HCT116 (cell line): ENCODE data around the gene LAYN. TPM values are rescaled to one million over a fixed set of nuclear protein-coding genes. Genes with fewer than 3 reads are reported as not detected.

ENCODE experiments used
- ATAC-seq: fragments of 200-7000 bp; cut with Tn5 transposase; 2 replicates; pipeline ENCODE4 v1.9.1; 2020; ENCODE audit warnings: mild to moderate bottlenecking, moderate library complexity
- BruUV-seq: library from RNA; stranded (reverse); fragments of 400-500 nt; replicated peaks from 2 replicates; lab custom pipeline; 2021; lab: Mats Ljungman, UMichigan
- CTCF ChIA-PET: fragments of 300-600 bp; sonication (Branson Sonifier 250); formaldehyde crosslinking; loops from one replicate; lab custom pipeline; 2021; ENCODE audit warnings: antibody characterized with exemption; lab: Charles Lee
- POLR2A ChIA-PET: fragments of 300-600, 350-600 bp; sonication (Branson Sonifier 250); formaldehyde crosslinking; loops from one replicate; lab custom pipeline; 2021; ENCODE audit warnings: antibody characterized with exemption; lab: Charles Lee
- RAD21 ChIA-PET, 2 experiments: fragments of 300-600 bp; sonication (Branson Sonifier 250); formaldehyde crosslinking; loops; one replicate each; lab custom pipeline; 2023; ENCODE audit warnings: low total read pairs in 2 of 2; ENCODE audit not compliant: uncharacterized antibody in 2 of 2, unreplicated experiment in 2 of 2, low non-redundant PET in 1 of 2; lab: Charles Lee
- DNase-seq: peaks from one replicate; pipeline ENCODE4 v3.0.0-alpha.2; 2010; ENCODE audit warnings: low read depth, low spot score
- H2AFZ ChIP-seq: fragments of 200-600 bp; shearing (Covaris generic), sonication (generic); 2 replicates; pipeline ENCODE4 v1.6.1; 2017; ENCODE audit warnings: low read depth, mixed run types, mixed read lengths, antibody characterized with exemption, low read length; ENCODE audit not compliant: poor library complexity, severe bottlenecking
- H3K27ac ChIP-seq: 2 replicates; pipeline ENCODE4 v1.5.1; 2012; ENCODE audit warnings: low read depth, low read length
- H3K27me3 ChIP-seq: fragments of 200-600 bp; sonication (generic); 2 replicates; pipeline ENCODE4 v1.6.1; 2016; ENCODE audit warnings: mixed run types, low read length, mixed read lengths; ENCODE audit not compliant: insufficient read depth
- H3K36me3 ChIP-seq, 2 experiments: fragments of 200-500 bp in 1 of 2; fragments of 200-600 bp in 1 of 2; sonication (Bioruptor generic) in 1 of 2; sonication (generic) in 1 of 2; 2 replicates each; pipeline versions ENCODE4 v1.5.1 to v1.6.1; 2014 to 2016; ENCODE audit warnings: low read length in 2 of 2, inconsistent platforms in 1 of 2, mixed read lengths in 1 of 2, mixed run types in 1 of 2; ENCODE audit not compliant: insufficient read depth in 2 of 2, control insufficient read depth in 1 of 2
- H3K4me1 ChIP-seq, 2 experiments: fragments of 200-600 bp in 1 of 2; sonication (generic) in 1 of 2; 2 replicates each; pipeline versions ENCODE4 v1.5.1 to v1.6.1; 2012 to 2017; ENCODE audit warnings: low read length in 2 of 2, inconsistent platforms in 1 of 2, mild to moderate bottlenecking in 1 of 2, mixed read lengths in 1 of 2, mixed run types in 1 of 2, moderate library complexity in 1 of 2; ENCODE audit not compliant: insufficient read depth in 2 of 2, control insufficient read depth in 1 of 2
- H3K4me2 ChIP-seq: fragments of 200-600 bp; sonication (generic); 2 replicates; pipeline ENCODE4 v1.6.1; 2017; ENCODE audit warnings: mixed run types, low read length, mixed read lengths
- H3K4me3 ChIP-seq, 2 experiments: fragments of 200-600 bp in 1 of 2; sonication (generic) in 1 of 2; replicated peaks in 1 of 2; 2 replicates each; pipeline ENCODE4 v1.5.1; 2011 to 2016; ENCODE audit warnings: low read length in 2 of 2, control low read depth in 1 of 2, low read depth in 1 of 2, mild to moderate bottlenecking in 1 of 2, mixed read lengths in 1 of 2, mixed run types in 1 of 2
- H3K79me2 ChIP-seq: fragments of 200-600 bp; sonication (generic); 2 replicates; pipeline ENCODE4 v1.6.1; 2017; ENCODE audit warnings: mild to moderate bottlenecking, mixed run types, low read length, moderate library complexity, mixed read lengths; ENCODE audit not compliant: insufficient read depth
- H3K9ac ChIP-seq: fragments of 200-600 bp; sonication (generic); 2 replicates; pipeline ENCODE4 v1.6.1; 2016; ENCODE audit warnings: low read length, mixed read lengths
- H3K9me2 ChIP-seq: fragments of 200-600 bp; sonication (generic), shearing (Covaris generic); 2 replicates; pipeline ENCODE4 v1.6.1; 2017; ENCODE audit warnings: mixed run types, mild to moderate bottlenecking, moderate library complexity; ENCODE audit not compliant: insufficient read depth
- H3K9me3 ChIP-seq, 2 experiments: fragments of 200-500 bp in 1 of 2; fragments of 200-600 bp in 1 of 2; sonication (Bioruptor generic) in 1 of 2; sonication (generic) in 1 of 2; 2 replicates each; pipeline ENCODE4 v1.6.1; 2014 to 2017; ENCODE audit warnings: low read length in 2 of 2, mixed read lengths in 2 of 2, inconsistent platforms in 1 of 2, low read depth in 1 of 2, mild to moderate bottlenecking in 1 of 2, mixed run types in 1 of 2, moderate library complexity in 1 of 2; ENCODE audit not compliant: control insufficient read depth in 1 of 2, insufficient read depth in 1 of 2
- H4K20me1 ChIP-seq: fragments of 200-600 bp; sonication (generic), shearing (Covaris generic); 2 replicates; pipeline ENCODE4 v1.6.1; 2017; ENCODE audit warnings: mixed run types, mild to moderate bottlenecking, moderate library complexity; ENCODE audit not compliant: insufficient read depth
- CBX3 ChIP-seq: IDR thresholded peaks from 2 replicates; pipeline ENCODE4 v1.6.1; 2012; ENCODE audit warnings: low read depth
- CEBPB ChIP-seq: IDR thresholded peaks from 2 replicates; pipeline ENCODE4 v1.6.1; 2012; ENCODE audit warnings: low read depth
- EGR1 ChIP-seq: IDR thresholded peaks from 2 replicates; pipeline ENCODE4 v1.6.1; 2012; ENCODE audit warnings: low read depth
- ELF1 ChIP-seq: IDR thresholded peaks from 2 replicates; pipeline ENCODE4 v1.6.1; 2012; ENCODE audit warnings: low read depth, borderline replicate concordance
- EZH2 ChIP-seq: fragments of 200-600 bp; sonication (generic); IDR thresholded peaks from 2 replicates; pipeline ENCODE4 v1.6.1; 2017; ENCODE audit warnings: antibody characterized with exemption, mixed run types
- EZH2phosphoT487 ChIP-seq: fragments of 200-600 bp; IDR thresholded peaks from 2 replicates; pipeline ENCODE4 v1.6.1; 2018; ENCODE audit warnings: antibody characterized with exemption, borderline replicate concordance
- JUND ChIP-seq: IDR thresholded peaks from 2 replicates; pipeline ENCODE4 v1.6.1; 2012
- POLR2A ChIP-seq: IDR thresholded peaks from 2 replicates; pipeline ENCODE4 v1.7.0; 2011; ENCODE audit warnings: borderline replicate concordance; ENCODE audit not compliant: insufficient read depth, insufficient read length; ENCODE audit errors: extremely low read depth
- POLR2AphosphoS5 ChIP-seq: IDR thresholded peaks from 2 replicates; pipeline ENCODE4 v1.6.1; 2011; ENCODE audit warnings: mild to moderate bottlenecking, low read depth, low read length, moderate library complexity
- RAD21 ChIP-seq: IDR thresholded peaks from 2 replicates; pipeline ENCODE4 v1.6.1; 2012; ENCODE audit warnings: low read depth, mild to moderate bottlenecking
- SP1 ChIP-seq: IDR thresholded peaks from 2 replicates; pipeline ENCODE4 v1.6.1; 2012; ENCODE audit warnings: low read depth
- SRF ChIP-seq: IDR thresholded peaks from 2 replicates; pipeline ENCODE4 v1.6.1; 2012; ENCODE audit warnings: low read depth
- TCF7L2 ChIP-seq: IDR thresholded peaks from 2 replicates; pipeline ENCODE4 v1.7.0; 2011; ENCODE audit warnings: borderline replicate concordance, inconsistent platforms; ENCODE audit not compliant: insufficient read depth, insufficient read length; ENCODE audit errors: extremely low read depth
- YY1 ChIP-seq: IDR thresholded peaks from 2 replicates; pipeline ENCODE4 v1.6.1; 2011; ENCODE audit warnings: low read length, low read depth, moderate library complexity, mild to moderate bottlenecking; ENCODE audit not compliant: insufficient replicate concordance; ENCODE audit errors: extremely low read depth
- ZFX ChIP-seq: fragments of 450-650 bp; IDR thresholded peaks from 2 replicates; pipeline ENCODE4 v1.6.1; 2017
- ZNF274 ChIP-seq: fragments of 200-500 bp; sonication (Bioruptor generic); IDR thresholded peaks from 2 replicates; pipeline ENCODE4 v1.6.1; 2014; ENCODE audit warnings: mild to moderate bottlenecking, low read depth, low read length, inconsistent platforms
- intact Hi-C: fragments of 100-400 bp; cut with micrococcal nuclease; formaldehyde crosslinking; loops from 2 replicates; pipeline ENCODE4 v1.10.0; 2022
- total RNA-seq: library from RNA; stranded (reverse); gene quantifications from one replicate; pipeline ENCODE4 v1.2.1, GENCODE V29; 2021; ENCODE audit not compliant: unreplicated experiment
- TF ChIP-seq, protein P1 (sequence below): IDR thresholded peaks from 2 replicates; pipeline ENCODE4 v1.6.1; 2012
- TF ChIP-seq, protein P2 (sequence below): IDR thresholded peaks from 2 replicates; pipeline ENCODE4 v1.6.1; 2012
- TF ChIP-seq, protein P3 (sequence below): IDR thresholded peaks from 2 replicates; pipeline ENCODE4 v1.6.1; 2011; ENCODE audit warnings: mild to moderate bottlenecking, low read length, moderate library complexity; ENCODE audit not compliant: insufficient replicate concordance; ENCODE audit errors: extremely low read depth

LAYN gene
- total RNA-seq, 1 experiment from 2014 or later = not detected

DNA sequence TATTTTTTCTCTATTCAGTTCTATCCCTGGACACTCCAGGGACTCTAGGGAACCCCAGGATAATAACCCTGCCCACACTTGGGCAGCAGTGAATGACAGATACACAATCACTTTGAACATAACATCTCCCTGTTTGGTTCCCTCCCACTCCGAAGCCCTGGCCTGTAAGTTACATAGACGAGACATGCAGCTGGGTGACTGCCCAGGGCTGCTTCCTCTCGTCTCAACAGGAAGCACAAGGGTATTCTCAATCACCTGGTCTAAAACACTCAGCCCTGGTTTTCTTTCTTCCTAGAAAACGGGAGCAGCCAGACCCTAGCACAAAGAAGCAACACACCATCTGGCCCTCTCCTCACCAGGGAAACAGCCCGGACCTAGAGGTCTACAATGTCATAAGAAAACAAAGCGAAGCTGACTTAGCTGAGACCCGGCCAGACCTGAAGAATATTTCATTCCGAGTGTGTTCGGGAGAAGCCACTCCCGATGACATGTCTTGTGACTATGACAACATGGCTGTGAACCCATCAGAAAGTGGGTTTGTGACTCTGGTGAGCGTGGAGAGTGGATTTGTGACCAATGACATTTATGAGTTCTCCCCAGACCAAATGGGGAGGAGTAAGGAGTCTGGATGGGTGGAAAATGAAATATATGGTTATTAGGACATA lies 19.4 kb downstream of the LAYN start:
- Histone ChIP-seq H2AFZ (no peak overlapping the region), H3K4me3 (no peak overlapping the region), H3K27me3 (no peaks in the 10 kb centered on the region), H4K20me1 (no peaks in the 10 kb centered on the region), H3K79me2 (no peaks in the 10 kb centered on the region), H3K4me2 (no peak overlapping the region), H3K9me2 (no peaks in the 10 kb centered on the region; the same call in 1 of the 2 replicates), H3K4me1 (peaks cover 0 to 8% of the 10 kb centered on the region in 2 experiments; a peak in 2 of 4 replicates), H3K9ac (no peak overlapping the region), H3K9me3 (no peaks in the 10 kb centered on the region; a peak in 1 of 4 replicates), H3K27ac (no peak overlapping the region), H3K36me3 (no peaks in the 10 kb centered on the region)
- DNase-seq (no peak), ATAC-seq (no peak)
- ChIA-PET RAD21 (no interaction called here), CTCF (interaction anchor here (1.3 kb wide), 1 partner anchor 105 kb away, joined by 3 read pairs; no protein-coding TSS in a partner anchor), POLR2A (no interaction called here)
- no peak for TF ChIP-seq YY1
- TF ChIP-seq, protein P1, sequence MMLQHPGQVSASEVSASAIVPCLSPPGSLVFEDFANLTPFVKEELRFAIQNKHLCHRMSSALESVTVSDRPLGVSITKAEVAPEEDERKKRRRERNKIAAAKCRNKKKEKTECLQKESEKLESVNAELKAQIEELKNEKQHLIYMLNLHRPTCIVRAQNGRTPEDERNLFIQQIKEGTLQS = no peak
- intact Hi-C loops = loop anchor here (10.0 kb wide), 1 partner anchor 1725 kb away; no protein-coding TSS in a partner anchor
- BruUV-seq = no TSS peak

DNA sequence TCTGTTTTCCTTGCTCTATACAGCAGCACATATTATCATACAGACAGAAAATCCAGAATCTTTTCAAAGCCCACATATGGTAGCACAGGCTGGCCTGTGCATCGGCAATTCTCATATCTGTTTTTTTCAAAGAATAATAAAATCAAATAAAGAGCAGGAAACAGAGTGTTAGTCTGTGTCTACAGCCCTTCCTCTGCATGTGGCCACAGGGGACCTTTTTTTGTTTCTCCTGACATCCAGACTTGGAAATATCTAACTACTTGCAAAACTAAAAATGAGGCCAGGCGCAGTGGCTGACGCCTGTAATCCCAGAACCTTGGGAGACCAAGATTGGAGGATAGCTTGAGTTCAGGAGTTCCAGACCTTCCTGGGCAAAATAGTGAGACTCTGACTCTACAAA lies 20.3 kb downstream of the LAYN start:
- Histone ChIP-seq H3K9me2 (no peaks in the 10 kb centered on the region; the same call in 1 of the 2 replicates), H3K36me3 (no peaks in the 10 kb centered on the region), H3K9me3 (no peaks in the 10 kb centered on the region; a peak in 1 of 4 replicates), H3K9ac (no peak overlapping the region), H2AFZ (no peak overlapping the region), H3K4me3 (no peak overlapping the region), H3K4me1 (peaks cover 0 to 7% of the 10 kb centered on the region in 2 experiments; a peak in 1 of 4 replicates), H3K4me2 (no peak overlapping the region), H4K20me1 (no peaks in the 10 kb centered on the region), H3K27me3 (no peaks in the 10 kb centered on the region), H3K27ac (no peak overlapping the region), H3K79me2 (no peaks in the 10 kb centered on the region)
- BruUV-seq = no TSS peak
- ChIA-PET POLR2A (interaction anchor here (1.1 kb wide), 1 partner anchor 311 kb away, joined by 3 read pairs; no protein-coding TSS in a partner anchor), CTCF (interaction anchor here (1.3 kb wide), 1 partner anchor 106 kb away, joined by 3 read pairs; no protein-coding TSS in a partner anchor), RAD21 (no interaction called here)
- ATAC-seq (no peak), DNase-seq (no peak)
- intact Hi-C loops = loop anchor here (10.0 kb wide), 1 partner anchor 1724 kb away; no protein-coding TSS in a partner anchor
- TF ChIP-seq EZH2phosphoT487 = no peak
- no peak for TF ChIP-seq TCF7L2
- TF ChIP-seq, protein P1 = no peak
- no peak for TF ChIP-seq SP1
- no peak for TF ChIP-seq ELF1
- TF ChIP-seq, protein P2, sequence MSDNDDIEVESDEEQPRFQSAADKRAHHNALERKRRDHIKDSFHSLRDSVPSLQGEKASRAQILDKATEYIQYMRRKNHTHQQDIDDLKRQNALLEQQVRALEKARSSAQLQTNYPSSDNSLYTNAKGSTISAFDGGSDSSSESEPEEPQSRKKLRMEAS = no peak
- no peak for TF ChIP-seq ZNF274
- TF ChIP-seq JUND = no peak
- no peak for TF ChIP-seq EGR1
- TF ChIP-seq RAD21 = no peak
- no peak for TF ChIP-seq POLR2AphosphoS5
- TF ChIP-seq SRF = no peak
- TF ChIP-seq, protein P3, sequence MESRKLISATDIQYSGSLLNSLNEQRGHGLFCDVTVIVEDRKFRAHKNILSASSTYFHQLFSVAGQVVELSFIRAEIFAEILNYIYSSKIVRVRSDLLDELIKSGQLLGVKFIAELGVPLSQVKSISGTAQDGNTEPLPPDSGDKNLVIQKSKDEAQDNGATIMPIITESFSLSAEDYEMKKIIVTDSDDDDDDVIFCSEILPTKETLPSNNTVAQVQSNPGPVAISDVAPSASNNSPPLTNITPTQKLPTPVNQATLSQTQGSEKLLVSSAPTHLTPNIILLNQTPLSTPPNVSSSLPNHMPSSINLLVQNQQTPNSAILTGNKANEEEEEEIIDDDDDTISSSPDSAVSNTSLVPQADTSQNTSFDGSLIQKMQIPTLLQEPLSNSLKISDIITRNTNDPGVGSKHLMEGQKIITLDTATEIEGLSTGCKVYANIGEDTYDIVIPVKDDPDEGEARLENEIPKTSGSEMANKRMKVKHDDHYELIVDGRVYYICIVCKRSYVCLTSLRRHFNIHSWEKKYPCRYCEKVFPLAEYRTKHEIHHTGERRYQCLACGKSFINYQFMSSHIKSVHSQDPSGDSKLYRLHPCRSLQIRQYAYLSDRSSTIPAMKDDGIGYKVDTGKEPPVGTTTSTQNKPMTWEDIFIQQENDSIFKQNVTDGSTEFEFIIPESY = no peak
- TF ChIP-seq ZFX = no peak
- TF ChIP-seq POLR2A = no peak
- TF ChIP-seq EZH2 = no peak
- no peak for TF ChIP-seq CBX3
- TF ChIP-seq CEBPB = no peak
